Measurements from ENCODE around the gene TXNRD3. TPM values are rescaled to one million over a fixed set of nuclear protein-coding genes. Genes with fewer than 3 reads are reported as not detected.

TXNRD3 gene
- total RNA-seq, 1 donor: 15.1 TPM

DNA sequence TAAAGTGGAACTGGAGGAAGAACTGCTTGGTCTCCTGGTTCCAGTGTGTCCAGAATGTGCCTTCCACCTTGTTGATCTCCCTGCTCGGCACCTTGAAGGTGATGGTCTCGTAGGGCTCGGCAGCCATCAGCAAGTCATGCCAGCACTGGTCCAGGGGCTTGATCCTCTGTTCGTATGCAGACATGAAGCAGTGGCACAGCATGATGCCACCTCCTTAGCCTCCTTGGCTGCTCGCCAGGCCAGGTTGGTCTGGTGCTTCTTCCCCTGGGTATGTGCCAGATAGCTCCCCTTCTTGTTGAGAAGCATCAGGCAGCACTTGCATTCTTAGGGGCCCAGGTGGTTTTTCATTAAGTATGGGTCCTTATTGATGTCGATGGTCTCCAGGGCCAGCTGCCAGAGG lies 17.8 kb upstream of the TXNRD3 start:
- DNase-seq (ENCODE audit: low read depth in 2 of 3, low spot score in 2 of 3): no peak

DNA sequence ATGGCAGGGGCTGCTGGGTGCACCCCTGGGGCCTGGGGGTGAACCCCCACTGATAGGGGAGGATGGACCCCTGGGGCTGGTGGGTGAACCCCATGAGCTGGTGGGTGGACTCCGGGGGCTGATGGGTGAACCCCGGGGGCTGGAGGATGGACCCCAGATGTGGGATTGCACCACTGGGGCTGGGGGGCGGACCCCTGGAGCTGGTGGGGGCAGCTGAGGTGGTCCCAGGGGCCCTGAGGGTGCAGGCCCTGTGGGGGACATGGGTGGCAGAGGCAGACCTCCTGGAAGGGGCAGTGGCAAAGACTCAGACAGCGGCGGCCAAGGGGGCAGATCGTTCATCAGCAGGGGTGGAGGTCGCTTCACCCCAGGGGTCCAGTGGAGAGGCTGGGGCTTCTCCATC lies 17.4 kb upstream of the TXNRD3 start:
- DNase-seq (ENCODE audit: low read depth in 2 of 3, low spot score in 2 of 3): no peak

DNA sequence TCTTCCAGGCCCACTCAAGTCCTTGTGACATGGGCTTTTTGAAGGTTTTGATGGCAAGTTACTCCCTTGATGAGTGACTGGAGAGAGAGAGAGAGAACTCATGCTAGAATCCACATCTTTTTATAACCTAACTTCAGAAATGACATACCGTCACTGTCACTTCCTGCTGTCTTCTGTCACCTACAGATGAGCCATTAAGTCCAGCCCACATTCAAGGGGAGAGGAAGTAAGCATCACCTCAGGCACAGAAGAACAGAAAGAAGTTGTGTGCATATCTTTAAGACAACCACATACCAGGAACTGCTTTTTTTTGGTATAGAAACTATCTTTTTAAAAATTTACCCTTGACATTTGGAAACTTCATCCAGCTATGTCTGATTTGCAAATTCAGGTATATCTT lies 16.6 kb upstream of the TXNRD3 start:
- DNase-seq (ENCODE audit: low read depth in 2 of 3, low spot score in 2 of 3): no peak

DNA sequence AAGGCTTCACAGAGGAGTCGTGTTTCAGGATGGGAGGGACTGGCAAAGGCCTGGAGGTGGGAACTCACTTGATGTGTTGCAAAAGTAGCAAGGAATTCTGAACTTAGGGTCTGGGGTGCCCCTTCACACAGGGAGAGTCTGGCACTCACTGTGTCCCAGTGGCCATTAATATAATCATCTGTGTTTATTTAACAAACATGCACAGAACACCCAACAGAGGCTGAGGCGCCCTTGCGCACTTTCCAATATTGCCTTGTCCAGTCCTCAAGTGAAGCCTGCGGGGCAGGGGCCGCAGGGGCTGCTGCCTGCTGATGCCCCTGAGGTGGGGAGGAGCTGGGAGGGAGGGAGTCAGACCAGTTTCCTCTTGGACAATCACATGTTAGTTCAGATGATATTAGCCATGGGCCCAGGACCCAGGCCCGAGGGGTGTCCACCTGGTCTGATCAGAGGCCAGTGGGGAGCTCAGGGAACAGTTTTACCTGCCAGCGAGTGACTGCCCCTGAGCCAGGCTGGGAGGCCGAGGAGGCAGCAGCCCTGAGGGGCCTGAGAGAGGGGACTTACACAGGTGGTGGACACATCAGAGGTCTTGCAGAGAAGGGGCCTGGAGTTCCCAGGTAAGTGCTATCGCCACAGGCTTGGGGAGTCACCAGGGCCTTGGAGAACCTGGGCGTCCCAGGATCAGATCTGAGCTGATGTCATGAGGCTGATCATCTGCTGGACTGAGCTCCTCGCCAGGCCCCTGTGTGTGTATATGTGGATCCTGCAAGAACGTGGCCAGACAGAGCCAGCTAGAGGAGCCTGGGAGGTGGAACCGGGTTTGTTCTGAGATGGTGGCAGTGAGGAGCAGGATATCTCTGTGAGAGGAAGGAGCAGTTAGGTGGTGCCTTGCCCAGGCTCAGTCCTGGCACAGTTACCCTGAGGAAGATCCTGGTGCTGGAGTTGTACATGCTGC lies 13.8 kb upstream of the TXNRD3 start:
- no peak for DNase-seq (ENCODE audit: low read depth in 2 of 3, low spot score in 2 of 3)

DNA sequence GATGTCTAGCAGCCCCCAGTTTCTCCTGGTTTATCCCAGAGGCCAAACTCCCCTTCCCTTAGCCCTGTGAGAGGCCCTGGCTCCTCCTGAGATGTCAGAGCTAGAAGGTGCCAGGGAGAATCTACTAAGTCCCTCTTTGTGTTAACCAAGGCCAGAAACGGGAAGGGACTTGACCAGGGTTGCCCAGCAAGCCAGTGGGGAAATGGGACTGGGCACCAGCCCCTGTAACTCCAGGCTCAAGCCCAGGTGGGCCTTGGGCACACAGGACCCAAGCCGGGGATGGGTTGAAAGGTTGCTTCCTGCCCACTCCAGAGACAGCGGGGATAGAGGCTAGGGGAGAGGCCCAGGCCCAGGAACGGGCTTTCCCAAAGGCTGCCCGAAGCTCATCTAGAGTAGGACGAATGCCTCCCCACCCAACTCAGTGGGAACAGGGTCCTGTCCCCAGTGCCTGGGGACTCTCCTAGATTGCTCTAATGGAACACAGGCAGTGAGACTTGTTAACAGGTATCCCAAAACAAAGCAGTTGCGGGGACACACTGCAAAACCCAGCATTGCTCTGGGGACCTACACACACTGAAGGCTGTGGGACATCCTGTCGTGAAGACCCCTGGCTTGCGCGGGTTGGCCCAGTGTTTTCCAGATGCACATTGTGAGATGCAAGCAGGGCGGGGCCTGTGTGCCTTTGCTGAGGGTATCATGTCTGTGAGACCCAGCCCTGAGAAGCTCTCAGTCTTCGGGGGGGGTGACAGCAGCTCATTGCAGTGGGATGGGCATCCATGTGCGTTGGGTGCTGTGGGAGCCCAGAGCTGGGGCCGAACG lies 12.9 kb upstream of the TXNRD3 start:
- DNase-seq (ENCODE audit: low read depth in 2 of 3, low spot score in 2 of 3): no peak

DNA sequence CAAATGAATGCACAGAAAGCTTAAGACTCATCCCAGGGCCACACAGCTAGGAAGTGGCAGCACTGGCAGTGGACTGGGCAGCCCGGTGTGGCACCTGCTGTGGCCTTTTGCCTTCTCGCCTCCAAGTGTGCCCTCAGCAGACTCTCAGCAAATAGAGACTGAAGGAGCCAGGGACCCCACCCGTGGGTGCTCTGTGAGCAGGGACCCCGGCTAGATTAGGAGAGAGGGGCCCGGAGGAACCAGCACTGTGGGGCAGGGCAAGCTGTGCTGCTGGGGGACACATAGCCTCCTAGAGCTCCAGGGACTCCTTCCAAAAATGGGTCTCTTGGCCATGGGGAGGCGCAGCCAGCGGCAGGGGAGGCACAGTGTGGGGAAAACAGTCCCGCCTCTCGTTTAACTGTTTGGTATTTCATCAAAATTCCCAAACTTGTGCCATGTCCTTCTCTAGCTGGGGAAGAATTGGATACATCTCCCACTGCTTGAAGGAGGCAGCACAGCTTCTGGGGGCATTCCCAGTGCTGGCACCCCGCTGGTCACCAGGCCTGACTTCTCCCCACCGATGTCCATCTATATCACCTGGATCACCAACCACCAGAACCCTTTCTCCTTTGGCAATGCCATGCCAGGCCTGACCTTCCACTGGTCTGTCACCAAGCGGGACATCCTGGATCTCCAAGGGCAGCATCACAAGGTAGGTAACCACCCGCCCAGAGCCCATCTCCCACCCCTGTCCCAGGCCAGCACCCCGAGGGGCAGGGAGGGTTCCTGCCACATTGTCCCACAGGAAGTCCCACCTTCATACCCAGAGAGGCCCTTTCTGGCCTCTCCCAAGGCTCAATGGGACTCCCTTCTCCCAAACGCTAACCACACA lies 12.0 kb upstream of the TXNRD3 start:
- DNase-seq (ENCODE audit: low read depth in 2 of 3, low spot score in 2 of 3): no peak

DNA sequence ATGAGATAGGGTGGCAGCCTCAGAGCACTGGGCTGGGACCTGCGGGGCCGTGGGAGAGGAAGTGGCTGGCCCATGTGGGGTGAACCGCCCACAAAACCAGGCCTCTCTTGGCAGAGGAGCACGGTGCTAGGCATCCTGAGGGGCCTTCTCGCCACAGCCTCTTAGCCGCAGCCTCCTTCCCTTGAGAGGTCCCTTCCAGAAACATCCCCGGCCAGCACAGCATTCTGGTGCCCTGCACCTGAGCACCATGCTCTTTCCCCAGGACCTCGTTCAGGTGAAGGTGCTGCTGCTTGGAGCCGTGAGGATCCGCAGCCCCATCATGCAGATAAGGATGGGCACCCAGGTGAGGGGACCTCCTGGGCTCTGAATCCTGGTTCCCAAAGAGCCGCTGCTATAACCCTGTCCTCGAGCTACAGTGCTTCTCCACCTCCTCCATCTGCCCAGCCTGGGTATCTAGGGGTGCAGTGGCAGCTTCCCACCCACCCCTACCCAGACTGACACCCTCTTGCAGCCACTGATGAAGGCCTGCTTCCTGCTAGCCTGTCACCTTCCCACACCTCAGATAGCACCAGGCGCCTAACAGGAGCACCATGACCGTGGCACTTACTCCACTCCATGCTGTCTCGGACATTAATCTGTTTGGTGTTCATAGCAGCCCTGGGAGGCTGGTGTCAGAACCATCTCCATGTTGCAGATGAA lies 11.2 kb upstream of the TXNRD3 start:
- DNase-seq (ENCODE audit: low read depth in 2 of 3, low spot score in 2 of 3): no peak

DNA sequence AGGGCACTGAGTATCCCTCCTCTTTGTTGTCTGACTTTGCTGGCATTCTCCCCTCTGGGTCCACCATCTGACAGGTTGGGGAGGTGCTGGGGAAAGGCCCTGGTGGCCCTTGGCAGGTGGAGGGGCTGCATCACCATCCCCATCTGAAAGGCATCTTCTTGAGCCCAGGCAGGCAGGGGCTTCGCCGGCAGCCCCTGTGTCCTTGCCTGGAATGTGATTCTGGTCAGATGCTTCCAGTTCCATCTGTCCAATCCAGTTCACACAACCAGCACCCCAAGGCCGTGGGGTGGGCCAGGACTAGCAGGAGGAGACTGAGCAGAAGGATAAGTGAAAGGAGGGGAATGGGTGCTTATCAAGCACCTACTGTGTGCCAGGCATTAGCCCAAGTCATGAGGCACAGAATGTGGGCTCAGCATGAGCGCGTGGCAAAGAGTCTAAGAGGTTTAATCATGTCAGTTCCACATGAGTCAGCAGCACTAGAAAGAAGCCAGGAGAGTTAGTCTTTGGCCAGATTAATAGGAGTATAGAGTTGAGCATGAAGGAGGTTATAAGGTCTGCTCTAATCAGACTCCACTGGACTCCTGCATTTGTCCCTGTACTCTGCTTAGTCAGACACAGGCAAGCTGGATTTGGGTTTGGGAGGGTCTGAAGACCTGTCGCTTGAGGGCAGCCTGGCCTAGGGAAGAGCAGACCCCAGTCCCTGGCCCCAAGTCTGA lies 10.5 kb upstream of the TXNRD3 start:
- no peak for DNase-seq (ENCODE audit: low read depth in 2 of 3, low spot score in 2 of 3)

DNA sequence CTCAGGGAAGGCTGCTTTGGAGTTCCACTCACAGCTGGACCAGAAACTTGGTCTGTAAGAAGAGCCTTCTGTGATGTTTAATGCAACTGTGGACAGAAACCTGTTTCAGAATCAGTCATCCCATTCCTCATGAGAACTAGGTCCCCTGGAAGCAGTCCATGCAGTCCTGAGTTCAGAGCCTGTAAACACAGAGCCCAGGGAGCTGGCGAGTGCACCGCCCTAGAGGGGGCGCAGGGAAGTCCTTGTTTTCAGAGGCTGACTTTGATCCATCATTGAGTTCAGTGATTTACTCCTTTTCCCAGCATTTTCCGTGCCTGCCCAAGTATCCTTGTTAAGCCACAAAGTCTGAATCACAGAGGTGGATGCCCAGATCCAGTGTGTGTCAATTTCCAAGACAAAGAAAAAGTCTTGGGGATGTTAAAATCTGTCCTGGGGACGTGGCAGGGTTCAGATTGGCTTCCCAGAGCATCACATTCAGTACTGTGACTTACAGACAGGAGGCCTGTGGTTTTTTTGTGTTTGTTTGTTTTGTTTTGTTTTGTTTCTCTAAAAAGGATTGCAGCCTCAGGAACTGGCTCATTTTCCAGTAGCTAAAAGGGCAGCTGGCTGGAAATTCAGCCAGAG lies 9.8 kb upstream of the TXNRD3 start:
- DNase-seq (ENCODE audit: low read depth in 2 of 3, low spot score in 2 of 3): no peak

DNA sequence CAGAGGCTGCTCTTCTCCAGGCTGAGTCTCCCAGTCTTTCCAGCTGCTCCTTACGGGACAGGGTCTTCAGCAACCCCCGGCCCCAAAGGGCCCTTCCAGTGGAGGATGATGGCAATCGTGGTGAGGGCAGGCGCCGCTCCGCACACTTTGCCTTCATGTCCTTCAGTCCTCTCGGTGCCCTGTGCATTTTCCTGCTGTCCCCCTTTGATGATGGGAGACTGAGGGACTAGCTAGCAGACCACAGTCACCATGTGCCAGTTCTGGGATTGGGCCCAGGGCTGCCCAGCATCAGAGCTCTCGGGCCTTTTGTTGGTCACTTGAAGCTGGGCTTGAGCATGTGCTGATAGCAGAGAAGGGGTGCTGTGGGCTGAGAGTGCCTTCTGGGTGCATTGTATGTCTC lies 8.8 kb upstream of the TXNRD3 start:
- DNase-seq (ENCODE audit: low read depth in 2 of 3, low spot score in 2 of 3): no peak

DNA sequence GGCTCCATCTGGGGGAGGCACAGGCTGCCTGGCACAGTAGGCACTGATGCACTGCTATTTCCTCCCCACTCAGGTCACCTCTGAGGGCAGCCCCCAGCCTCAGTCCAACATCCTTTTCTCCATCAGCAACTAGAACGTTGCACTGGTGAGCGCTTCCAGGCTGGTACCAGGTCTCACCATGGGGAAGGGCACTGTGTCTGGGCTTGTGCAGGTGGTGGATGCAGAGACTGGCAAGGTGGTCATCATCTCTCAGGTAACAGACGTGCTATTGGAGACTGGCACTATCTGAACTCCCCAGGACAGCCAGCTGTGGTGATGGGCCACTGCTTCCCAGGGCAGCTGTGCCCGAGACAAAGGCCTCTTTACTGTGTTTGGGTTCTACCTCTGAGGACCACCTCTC lies 8.3 kb upstream of the TXNRD3 start:
- no peak for DNase-seq (ENCODE audit: low read depth in 2 of 3, low spot score in 2 of 3)

DNA sequence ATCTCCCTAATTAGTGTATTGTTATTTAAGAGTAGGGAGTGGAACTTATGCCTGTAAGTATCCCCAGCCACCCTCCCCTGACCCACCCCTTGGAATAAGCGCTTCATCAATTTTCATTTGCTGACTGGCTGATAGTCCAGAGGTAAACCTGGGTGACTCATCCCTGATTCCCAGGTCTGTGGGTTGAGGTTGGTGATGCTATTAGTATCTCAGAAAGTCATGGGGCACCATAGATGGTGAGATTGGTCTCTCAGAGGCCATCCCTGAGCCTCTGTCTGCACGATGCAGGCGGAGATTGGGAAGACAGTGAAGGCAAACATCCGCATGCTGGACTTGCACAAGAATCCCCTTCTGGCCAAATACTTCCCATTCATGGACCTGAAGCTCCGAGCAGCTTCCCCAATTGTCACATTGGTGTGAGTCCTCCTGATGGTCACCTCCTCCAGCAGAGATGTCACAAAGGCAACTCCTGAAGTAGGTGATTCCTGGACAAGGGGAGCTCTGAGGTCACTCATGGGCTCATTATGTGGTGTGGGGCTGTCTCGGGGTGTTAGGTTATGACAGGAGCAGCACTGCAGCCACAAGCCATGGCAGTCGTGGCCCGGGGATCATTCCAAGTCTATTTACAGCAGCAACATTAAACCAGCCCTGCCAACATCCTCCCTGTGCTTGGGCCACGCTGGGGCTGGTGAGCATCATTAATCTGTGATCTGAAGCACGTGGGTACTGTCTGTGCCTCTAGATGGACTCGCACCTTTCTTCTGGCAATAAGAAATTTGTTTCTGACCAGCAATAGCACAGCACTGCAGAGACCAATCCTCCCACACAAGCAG lies 6.8 kb upstream of the TXNRD3 start:
- no peak for DNase-seq (ENCODE audit: low read depth in 2 of 3, low spot score in 2 of 3)

DNA sequence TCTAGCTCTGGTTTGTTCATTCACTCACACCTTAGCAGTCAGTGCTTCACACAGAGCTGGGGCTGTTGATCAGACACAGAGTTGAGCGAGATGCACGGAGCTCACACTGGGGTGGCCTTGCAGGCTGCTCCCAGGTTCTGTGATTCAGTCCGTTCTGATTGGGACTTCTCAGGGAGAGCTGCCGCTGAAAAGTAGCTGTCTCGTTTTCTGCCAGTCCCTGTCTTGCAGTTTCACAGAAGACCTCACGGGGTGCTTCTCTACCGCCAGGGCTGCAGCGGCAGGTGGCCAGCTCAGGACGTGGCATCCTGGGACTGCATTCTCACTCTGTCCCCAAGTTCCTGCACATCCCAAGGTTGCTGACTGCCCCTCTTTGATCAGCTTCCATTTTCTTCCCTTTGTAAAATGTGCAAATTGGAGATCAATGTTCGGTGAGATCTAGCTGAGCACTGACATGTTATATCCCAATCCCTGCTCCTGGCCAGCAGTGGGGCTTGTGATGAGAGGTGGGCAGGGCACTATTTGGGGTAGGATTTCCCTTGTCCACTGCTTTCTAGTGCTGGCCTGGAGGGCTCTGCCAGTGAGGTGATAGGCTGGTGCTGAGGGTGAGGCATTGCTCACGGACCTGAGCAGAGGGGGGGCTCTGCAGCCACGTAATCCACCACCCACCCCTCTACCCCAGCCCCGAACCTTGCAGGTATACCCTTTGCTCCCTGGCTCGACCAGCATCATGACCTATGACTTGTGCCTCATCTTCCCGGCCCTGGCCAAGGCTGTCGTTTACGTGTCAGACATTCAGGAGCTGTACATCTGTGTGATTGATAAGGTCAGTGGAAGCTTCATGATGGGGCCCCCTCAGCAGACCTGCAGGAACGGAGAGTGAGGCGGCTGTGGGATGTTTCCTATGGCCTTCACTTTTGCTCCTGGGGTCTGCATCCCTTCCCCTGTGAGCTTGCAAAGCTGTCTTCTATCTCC lies 5.3 kb upstream of the TXNRD3 start:
- no peak for DNase-seq (ENCODE audit: low read depth in 2 of 3, low spot score in 2 of 3)

DNA sequence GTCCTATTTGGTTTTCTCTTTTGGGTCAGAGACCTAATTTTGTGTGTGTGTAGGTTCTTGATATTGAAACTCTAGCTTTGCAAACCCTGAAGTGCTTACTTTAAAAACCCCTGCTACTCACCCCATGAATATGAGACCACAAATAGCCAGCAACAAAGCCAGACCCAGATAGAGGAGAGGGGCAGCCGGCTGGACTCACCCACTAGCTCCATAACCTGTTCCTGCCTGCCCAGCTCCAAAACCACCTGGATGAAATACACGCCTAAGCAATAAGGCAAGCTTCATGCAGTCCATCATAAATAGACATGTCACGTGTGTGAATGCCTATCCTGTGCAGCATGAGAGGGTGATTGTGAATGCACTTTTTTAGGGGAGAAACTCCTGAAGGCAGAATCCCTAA lies 3.7 kb upstream of the TXNRD3 start:
- no peak for DNase-seq (ENCODE audit: low read depth in 2 of 3, low spot score in 2 of 3)

DNA sequence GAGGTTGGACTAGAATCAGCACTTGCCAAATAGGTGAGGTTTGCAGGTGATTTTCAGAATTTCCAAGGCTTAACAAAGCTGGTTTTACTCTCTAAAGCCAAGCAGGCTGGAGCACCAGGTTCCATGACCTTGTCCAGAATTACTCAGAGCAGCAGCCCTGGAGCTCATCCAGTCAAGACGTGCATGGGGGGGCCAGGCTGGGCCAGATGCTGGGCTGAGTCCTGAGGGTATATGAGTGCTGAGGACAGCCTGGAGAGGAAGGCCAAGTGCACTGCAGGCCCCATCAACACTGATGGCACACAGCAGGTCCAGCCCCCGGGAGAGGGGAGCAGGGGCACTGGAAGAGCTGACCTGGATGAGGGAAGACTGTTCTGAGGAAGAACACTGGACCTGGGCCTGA lies 3.0 kb upstream of the TXNRD3 start:
- no peak for DNase-seq (ENCODE audit: low read depth in 2 of 3, low spot score in 2 of 3)

DNA sequence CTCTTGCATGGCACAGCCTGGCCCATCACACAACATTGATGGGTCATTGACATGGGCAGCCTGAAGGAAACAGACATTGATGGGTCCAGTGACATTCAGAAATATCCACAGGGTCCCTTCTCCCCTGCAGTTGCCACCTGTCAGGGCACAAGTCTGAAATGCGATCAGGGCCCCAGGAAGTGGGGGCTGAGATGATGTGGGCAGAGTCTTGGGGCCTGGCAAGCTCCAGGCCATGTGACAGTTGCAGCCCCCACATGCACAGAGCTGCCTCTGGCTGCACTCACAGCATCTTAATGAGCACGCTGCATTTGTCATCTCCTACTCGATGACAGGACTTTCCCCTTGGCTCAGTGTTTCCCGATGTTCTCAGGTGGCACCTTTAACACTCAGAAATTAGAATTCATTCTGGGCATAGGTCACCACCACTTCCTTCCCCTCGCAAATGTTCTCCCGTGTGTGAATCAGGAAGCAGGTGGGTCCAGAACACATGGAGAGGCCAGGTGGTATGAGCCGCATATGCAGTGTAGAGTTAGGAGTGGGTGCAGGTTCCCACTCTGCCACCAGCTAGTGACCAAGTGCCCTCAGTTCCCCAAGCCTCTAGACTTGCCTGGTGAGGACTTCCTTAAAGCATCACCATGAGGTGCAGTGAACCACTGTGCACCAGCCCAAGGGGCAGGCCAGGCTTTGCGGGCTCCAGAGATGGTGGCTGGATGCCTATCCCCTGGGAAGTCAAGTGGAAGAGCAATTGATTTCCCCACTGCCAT lies 1.6 kb upstream of the TXNRD3 start:
- peak in 2 of 3 donors; percentile 16 to 38 for DNase-seq (ENCODE audit: low read depth in 2 of 3, low spot score in 2 of 3)

Measured in hematopoietic multipotent progenitor cell (in vitro differentiated cells).